Breast epithelium (tissue), 3 donors: ENCODE data around the gene ATG16L2.

Source experiments
- CTCF ChIP-seq, 3 donors: fragments of 450-650 bp; IDR thresholded peaks; one replicate each; pipeline ENCODE4 v1.5.1; 2016 to 2017; ENCODE audit warnings: antibody characterized with exemption in 3 of 3, mild to moderate bottlenecking in 3 of 3, moderate library complexity in 3 of 3
- POLR2AphosphoS5 ChIP-seq, 3 donors: sonication (generic); formaldehyde crosslinking; IDR thresholded peaks; one replicate each; pipeline ENCODE4 v1.6.1; 2017; ENCODE audit warnings: antibody characterized with exemption in 3 of 3

DNA sequence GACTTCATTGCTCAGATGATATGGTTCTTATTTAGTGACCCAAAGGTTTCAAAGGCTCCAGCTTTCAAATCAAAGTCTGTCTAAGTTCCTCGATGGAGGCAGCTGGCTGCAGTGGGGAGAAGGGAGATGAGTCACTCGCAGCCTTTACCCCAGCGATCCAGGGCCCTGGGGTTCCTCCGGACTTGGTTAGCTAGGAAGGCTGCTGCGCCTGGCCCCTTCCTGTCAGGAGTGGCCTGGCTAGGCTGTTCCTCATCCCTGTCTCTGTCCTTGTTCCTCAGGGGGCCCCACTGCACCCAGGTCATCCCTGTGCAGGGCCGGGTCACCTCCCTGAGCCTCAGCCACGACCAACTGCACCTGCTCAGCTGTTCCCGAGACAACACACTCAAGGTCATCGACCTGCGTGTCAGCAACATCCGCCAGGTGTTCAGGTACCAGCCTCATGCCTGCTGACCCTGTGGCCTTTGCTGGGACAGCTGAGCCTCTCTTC, 13.9 kb downstream of the ATG16L2 start:
- no peak for TF ChIP-seq CTCF (IDR thresholded peaks at IDR 0.05)
- no peak for TF ChIP-seq POLR2AphosphoS5 (IDR thresholded peaks at IDR 0.05)
